Measurements from ENCODE around the gene AOAH. TPM values are rescaled to one million over a fixed set of nuclear protein-coding genes. Genes with fewer than 3 reads are reported as not detected.

The AOAH gene
- total and polyA plus RNA-seq, 2 of the 4 experiments (the other 2 are of a cell fraction): not detected

GRCh38 chr7:36758879-36759278 lies 34.6 kb upstream of the AOAH start:
- WGBS, 2 experiments (ENCODE audit: extremely low coverage in 2 of 2, insufficient read length in 1 of 2): no CpG with 5 or more reads among the region's 1 CpG
- Histone ChIP-seq H4K8ac (ENCODE audit: low read depth in 2 of 2, low read length in 2 of 2) (no peak overlapping the region), H3K9ac (ENCODE audit: low read depth, low read length) (no peak overlapping the region), H2AK5ac (ENCODE audit: low read depth, low read length) (no peak overlapping the region), H3K79me1 (ENCODE audit: low read depth in 1 of 2, low read length in 2 of 2) (no peaks in the 10 kb centered on the region), H3K23ac (ENCODE audit: low read depth, low read length) (no peak overlapping the region), H3K9me1 (ENCODE audit: insufficient read depth, low read length) (no peaks in the 10 kb centered on the region), H3K56ac (ENCODE audit: extremely low read depth, insufficient read depth, low read length) (no peak overlapping the region), H3K18ac (ENCODE audit: low read depth, low read length) (no peak overlapping the region), H3K9me3 (ENCODE audit: control insufficient read depth, insufficient read depth, low read length) (no peaks in the 10 kb centered on the region), H3K36me3 (ENCODE audit: control insufficient read depth, insufficient read depth, low read length) (no peaks in the 10 kb centered on the region), H3K4me2 (ENCODE audit: low read depth, low read length) (no peak overlapping the region), H4K91ac (ENCODE audit: insufficient read depth, low read depth, low read length) (no peak overlapping the region), H3K27me3 (ENCODE audit: control insufficient read depth, insufficient read depth, low read length) (no peaks in the 10 kb centered on the region), H2AK9ac (replicated peaks; ENCODE audit: low read depth, low read length, poor library complexity) (no peak overlapping the region), H3K14ac (replicated peaks; ENCODE audit: low read depth, low read length) (no peak overlapping the region), H2BK20ac (ENCODE audit: low read depth, low read length) (no peak overlapping the region), H2BK15ac (ENCODE audit: low read depth, low read length) (no peak overlapping the region), H3K4me1 (ENCODE audit: control insufficient read depth, insufficient read depth, low read length) (no peaks in the 10 kb centered on the region), H3K27ac (ENCODE audit: insufficient read depth, low read length) (no peak overlapping the region), H4K5ac (ENCODE audit: low read depth, low read length) (no peak overlapping the region), H3K4ac (ENCODE audit: low read depth, low read length) (no peak overlapping the region), H2BK5ac (ENCODE audit: low read depth, low read length, poor library complexity, severe bottlenecking) (no peak overlapping the region), H3K4me3 (ENCODE audit: insufficient read depth, low read depth, low read length) (no peak overlapping the region), H4K20me1 (ENCODE audit: insufficient read depth, low read length) (no peaks in the 10 kb centered on the region), H2AFZ (replicated peaks; ENCODE audit: low read length, poor library complexity) (no peak overlapping the region), H2BK120ac (ENCODE audit: low read depth, low read length) (no peak overlapping the region)
- dilution Hi-C loops (cut with HindIII; ENCODE audit: low sequenced_read_pairs, unreplicated experiment) (no loop called here), intact Hi-C loops (cut with micrococcal nuclease) (no loop called here), in situ Hi-C loops (cut with MboI; ENCODE audit: low sequenced_read_pairs) (no loop called here)
- TF ChIP-seq MAZ (IDR thresholded peaks at IDR 0.05; ENCODE audit: borderline replicate concordance, low read depth, low read length): no peak
- TF ChIP-seq BHLHE40 (IDR thresholded peaks at IDR 0.05; ENCODE audit: low read depth, low read length): no peak
- no peak for TF ChIP-seq FOS (IDR thresholded peaks at IDR 0.05; ENCODE audit: low read depth, low read length)
- TF ChIP-seq RFX5 (IDR thresholded peaks at IDR 0.05; ENCODE audit: low read depth, low read length): no peak
- TF ChIP-seq MXI1 (IDR thresholded peaks at IDR 0.05; ENCODE audit: borderline replicate concordance, low read depth, low read length): no peak
- TF ChIP-seq ELK1 (IDR thresholded peaks at IDR 0.05; ENCODE audit: borderline replicate concordance, low read depth, low read length): no peak
- TF ChIP-seq CEBPB (IDR thresholded peaks at IDR 0.05; ENCODE audit: low read depth, low read length): no peak
- ChIA-PET CTCF (no interaction called here), POLR2A (ENCODE audit: unreplicated experiment) (no interaction called here)
- DNase-seq: no peak
- BruUV-seq (replicated peaks): no TSS peak
- ATAC-seq (ENCODE audit: low read depth): no peak

Data from IMR-90 (cell line).